ENCODE data around the gene INKA1.

Gene INKA1

DNA sequence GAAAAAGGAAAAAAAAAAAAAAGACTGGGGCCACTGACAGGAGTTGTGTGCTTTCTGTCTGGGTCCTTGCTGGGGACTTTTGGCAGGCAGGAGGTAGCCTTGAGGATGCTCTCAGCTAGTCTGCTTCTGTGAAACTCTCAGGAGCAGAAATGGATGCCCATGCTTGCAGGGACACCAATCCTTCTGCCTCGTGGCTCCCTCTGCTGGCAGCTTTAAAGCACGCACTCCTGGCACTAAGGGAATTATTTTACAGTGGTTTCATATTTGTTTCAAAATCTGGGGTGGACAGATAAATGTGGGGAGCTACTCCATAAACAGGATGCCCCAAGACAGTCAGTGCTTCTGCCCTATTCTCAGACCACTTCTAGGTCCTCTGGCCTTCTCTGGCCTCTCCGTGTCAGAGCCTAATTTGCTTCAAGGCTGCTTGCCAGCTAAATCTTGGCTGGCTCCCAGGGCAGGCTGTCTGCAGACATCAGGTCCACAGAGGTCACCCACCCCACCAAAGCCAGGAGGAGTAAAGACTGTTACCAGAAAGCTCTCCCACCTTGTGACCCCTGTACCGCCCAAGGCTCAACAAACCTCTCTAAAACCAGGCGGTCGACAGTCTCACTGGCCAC lies 36.2 kb downstream of the INKA1 start:
- Histone ChIP-seq H3K36me3 (replicated peaks; ENCODE audit: insufficient read depth, low read length) (no peaks in the 10 kb centered on the region), H3K4me3 (ENCODE audit: low read length) (no peak overlapping the region), H3F3A (ENCODE audit: insufficient read depth, low read length) (no peaks in the 10 kb centered on the region), H4K20me1 (ENCODE audit: insufficient read depth, low read length) (no peaks in the 10 kb centered on the region; the same call in 1 of the 2 replicates), H3K9ac (ENCODE audit: low read length) (no peak overlapping the region), H3K27me3 (replicated peaks; ENCODE audit: insufficient read depth, low read length) (no peaks in the 10 kb centered on the region), H3K4me2 (ENCODE audit: low read depth, low read length) (no peak overlapping the region), H3K4me1 (ENCODE audit: low read length) (no peaks in the 10 kb centered on the region), H2AFZ (ENCODE audit: low read length) (no peak overlapping the region), H3K9me3 (replicated peaks; ENCODE audit: insufficient read depth, low read length) (no peaks in the 10 kb centered on the region), H3K27ac (ENCODE audit: low read length) (no peak overlapping the region), H3K79me2 (ENCODE audit: low read length) (no peaks in the 10 kb centered on the region), H3K9me2 (replicated peaks; ENCODE audit: insufficient read depth, low read length) (no peaks in the 10 kb centered on the region)
- DNase-seq, result peak; percentile 74
- no peak for TF ChIP-seq EZH2phosphoT487 (IDR thresholded peaks at IDR 0.05; ENCODE audit: low read length)
- TF ChIP-seq, protein P1, sequence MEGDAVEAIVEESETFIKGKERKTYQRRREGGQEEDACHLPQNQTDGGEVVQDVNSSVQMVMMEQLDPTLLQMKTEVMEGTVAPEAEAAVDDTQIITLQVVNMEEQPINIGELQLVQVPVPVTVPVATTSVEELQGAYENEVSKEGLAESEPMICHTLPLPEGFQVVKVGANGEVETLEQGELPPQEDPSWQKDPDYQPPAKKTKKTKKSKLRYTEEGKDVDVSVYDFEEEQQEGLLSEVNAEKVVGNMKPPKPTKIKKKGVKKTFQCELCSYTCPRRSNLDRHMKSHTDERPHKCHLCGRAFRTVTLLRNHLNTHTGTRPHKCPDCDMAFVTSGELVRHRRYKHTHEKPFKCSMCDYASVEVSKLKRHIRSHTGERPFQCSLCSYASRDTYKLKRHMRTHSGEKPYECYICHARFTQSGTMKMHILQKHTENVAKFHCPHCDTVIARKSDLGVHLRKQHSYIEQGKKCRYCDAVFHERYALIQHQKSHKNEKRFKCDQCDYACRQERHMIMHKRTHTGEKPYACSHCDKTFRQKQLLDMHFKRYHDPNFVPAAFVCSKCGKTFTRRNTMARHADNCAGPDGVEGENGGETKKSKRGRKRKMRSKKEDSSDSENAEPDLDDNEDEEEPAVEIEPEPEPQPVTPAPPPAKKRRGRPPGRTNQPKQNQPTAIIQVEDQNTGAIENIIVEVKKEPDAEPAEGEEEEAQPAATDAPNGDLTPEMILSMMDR (IDR thresholded peaks at IDR 0.05; ENCODE audit: low read length), result peak; percentile 86

DNA sequence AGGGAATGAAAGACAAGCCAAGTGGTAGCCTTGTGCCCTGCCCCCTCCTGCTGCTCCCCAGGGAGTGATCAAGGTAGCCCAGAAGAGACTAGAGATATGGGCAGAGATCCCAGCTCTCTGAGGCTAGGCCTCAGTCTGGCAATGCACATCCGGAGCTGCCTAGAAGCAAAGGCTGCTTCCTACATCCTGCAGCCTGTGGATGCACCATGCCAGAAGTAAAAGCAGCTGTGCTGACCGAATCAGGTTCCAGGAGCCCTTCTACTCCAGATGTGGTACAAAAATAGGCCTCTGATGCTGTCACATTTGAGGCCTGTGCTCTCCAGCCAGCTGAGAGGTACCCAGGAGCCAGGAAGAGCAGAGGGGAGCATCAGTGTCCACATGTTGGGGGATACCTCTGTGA lies 37.3 kb downstream of the INKA1 start:
- Histone ChIP-seq H3K9ac (ENCODE audit: low read length) (no peak overlapping the region), H3K79me2 (ENCODE audit: low read length) (no peaks in the 10 kb centered on the region), H3K4me1 (ENCODE audit: low read length) (no peaks in the 10 kb centered on the region), H3K9me3 (replicated peaks; ENCODE audit: insufficient read depth, low read length) (no peaks in the 10 kb centered on the region), H3K27ac (ENCODE audit: low read length) (no peak overlapping the region), H3K4me2 (ENCODE audit: low read depth, low read length) (no peak overlapping the region), H2AFZ (ENCODE audit: low read length) (no peak overlapping the region), H3K4me3 (ENCODE audit: low read length) (no peak overlapping the region), H4K20me1 (ENCODE audit: insufficient read depth, low read length) (no peaks in the 10 kb centered on the region; the same call in 1 of the 2 replicates), H3K36me3 (replicated peaks; ENCODE audit: insufficient read depth, low read length) (no peaks in the 10 kb centered on the region), H3F3A (ENCODE audit: insufficient read depth, low read length) (no peaks in the 10 kb centered on the region), H3K27me3 (replicated peaks; ENCODE audit: insufficient read depth, low read length) (no peaks in the 10 kb centered on the region), H3K9me2 (replicated peaks; ENCODE audit: insufficient read depth, low read length) (no peaks in the 10 kb centered on the region)
- DNase-seq, result no peak
- no peak for TF ChIP-seq EZH2phosphoT487 (IDR thresholded peaks at IDR 0.05; ENCODE audit: low read length)
- TF ChIP-seq EZH2 (optimal IDR thresholded peaks at IDR 0.05; ENCODE audit: low read depth, low read length), result no peak
- TF ChIP-seq, protein P1 (IDR thresholded peaks at IDR 0.05; ENCODE audit: low read length), result no peak

DNA sequence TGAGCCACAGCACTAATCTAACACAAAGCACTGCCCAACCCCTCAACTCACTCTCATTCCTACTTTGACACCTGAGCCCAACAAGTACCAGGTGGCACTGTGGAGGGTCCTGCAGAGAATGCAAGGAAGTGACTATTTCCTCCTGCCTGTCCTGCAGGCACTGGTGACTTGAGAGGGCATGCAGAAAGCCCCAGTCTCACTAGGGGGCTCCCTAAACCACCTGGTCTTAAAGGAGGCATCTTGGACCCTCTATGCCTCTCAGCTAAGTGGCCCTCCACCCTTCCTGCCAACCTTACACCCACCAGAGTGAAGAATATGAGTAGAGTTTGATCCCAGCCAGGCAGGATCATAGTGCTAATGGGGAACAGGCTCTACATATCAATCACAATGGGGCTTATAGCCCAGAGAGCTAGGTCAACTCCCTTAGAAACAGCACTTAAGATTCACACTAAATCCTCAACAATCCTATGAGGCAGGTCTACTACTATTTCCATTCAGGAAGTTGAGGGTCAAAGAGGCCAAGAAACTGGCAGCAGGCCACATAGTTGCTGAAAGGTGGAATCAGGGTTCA lies 38.1 kb downstream of the INKA1 start:
- no peaks in the 10 kb centered on the region for H3K9me2 ChIP-seq (replicated peaks; ENCODE audit: insufficient read depth, low read length)
- H2AFZ ChIP-seq (ENCODE audit: low read length), result no peak overlapping the region
- H3K4me2 ChIP-seq (ENCODE audit: low read depth, low read length), result no peak overlapping the region
- H3K9ac ChIP-seq (ENCODE audit: low read length), result no peak overlapping the region
- H3K79me2 ChIP-seq (ENCODE audit: low read length), result no peaks in the 10 kb centered on the region
- no peaks in the 10 kb centered on the region for H3F3A ChIP-seq (ENCODE audit: insufficient read depth, low read length)
- no peak for DNase-seq
- no peak overlapping the region for H3K4me3 ChIP-seq (ENCODE audit: low read length)
- no peaks in the 10 kb centered on the region for H3K27me3 ChIP-seq (replicated peaks; ENCODE audit: insufficient read depth, low read length)
- H3K9me3 ChIP-seq (replicated peaks; ENCODE audit: insufficient read depth, low read length), result no peaks in the 10 kb centered on the region
- TF ChIP-seq, protein P1 (IDR thresholded peaks at IDR 0.05; ENCODE audit: low read length), result 0 out of 2 replicates have a peak, but pooled peaks have one; percentile 16
- TF ChIP-seq EZH2 (optimal IDR thresholded peaks at IDR 0.05; ENCODE audit: low read depth, low read length), result no peak
- H3K4me1 ChIP-seq (ENCODE audit: low read length), result no peaks in the 10 kb centered on the region
- no peak overlapping the region for H3K27ac ChIP-seq (ENCODE audit: low read length)
- no peaks in the 10 kb centered on the region for H3K36me3 ChIP-seq (replicated peaks; ENCODE audit: insufficient read depth, low read length)
- H4K20me1 ChIP-seq (ENCODE audit: insufficient read depth, low read length), result no peaks in the 10 kb centered on the region; the same call in 1 of the 2 replicates

Data from MM.1S (cell line).